ENCODE results near the gene ADGRB2.
A peak's percentile ranks its signal among the peaks of the same experiment; 100 is the strongest.

The ADGRB2 gene

DNA sequence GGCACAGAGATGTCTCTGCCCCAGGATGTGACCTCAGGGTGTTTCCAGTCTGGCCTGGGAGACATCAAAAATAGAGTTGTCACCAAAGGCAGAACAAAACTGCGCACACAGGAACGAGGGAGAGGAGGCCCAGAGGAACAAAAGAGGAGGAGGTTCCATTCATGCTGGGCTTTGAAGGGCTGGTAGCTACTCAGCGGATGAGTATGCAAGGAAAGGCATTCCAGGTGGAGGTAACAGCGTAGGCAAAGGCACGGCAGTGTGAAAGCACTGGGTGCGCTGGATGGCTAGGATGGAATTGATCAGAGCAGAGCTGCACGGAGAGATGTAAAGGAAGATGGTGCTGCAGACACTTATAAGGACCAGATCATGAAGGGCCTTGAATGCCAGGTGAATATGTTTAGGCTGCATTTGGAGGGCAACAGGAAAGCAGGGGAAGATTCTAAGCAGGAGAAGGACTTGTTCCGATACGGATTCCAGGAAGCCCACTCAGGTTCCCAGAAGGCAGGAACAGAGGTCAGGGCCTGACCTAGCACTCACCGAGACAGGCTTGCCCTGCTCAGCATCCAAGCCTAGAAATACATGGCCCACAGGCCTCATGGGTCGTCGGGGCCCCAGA is 66.7 kb downstream of the ADGRB2 start:
- no peaks in the 10 kb centered on the region for H3K9me3 Mint-ChIP-seq
- H3K27me3 Mint-ChIP-seq (ENCODE audit: low read depth) = no peaks in the 10 kb centered on the region
- no peak overlapping the region for H3K4me3 Mint-ChIP-seq
- peaks cover 12% of the 10 kb centered on the region for H3K36me3 Mint-ChIP-seq (ENCODE audit: low read depth)
- peak overlapping the region in 2 of 3 experiments; percentile 13 to 74 for H3K27ac Mint-ChIP-seq
- TF ChIP-seq, protein P1, sequence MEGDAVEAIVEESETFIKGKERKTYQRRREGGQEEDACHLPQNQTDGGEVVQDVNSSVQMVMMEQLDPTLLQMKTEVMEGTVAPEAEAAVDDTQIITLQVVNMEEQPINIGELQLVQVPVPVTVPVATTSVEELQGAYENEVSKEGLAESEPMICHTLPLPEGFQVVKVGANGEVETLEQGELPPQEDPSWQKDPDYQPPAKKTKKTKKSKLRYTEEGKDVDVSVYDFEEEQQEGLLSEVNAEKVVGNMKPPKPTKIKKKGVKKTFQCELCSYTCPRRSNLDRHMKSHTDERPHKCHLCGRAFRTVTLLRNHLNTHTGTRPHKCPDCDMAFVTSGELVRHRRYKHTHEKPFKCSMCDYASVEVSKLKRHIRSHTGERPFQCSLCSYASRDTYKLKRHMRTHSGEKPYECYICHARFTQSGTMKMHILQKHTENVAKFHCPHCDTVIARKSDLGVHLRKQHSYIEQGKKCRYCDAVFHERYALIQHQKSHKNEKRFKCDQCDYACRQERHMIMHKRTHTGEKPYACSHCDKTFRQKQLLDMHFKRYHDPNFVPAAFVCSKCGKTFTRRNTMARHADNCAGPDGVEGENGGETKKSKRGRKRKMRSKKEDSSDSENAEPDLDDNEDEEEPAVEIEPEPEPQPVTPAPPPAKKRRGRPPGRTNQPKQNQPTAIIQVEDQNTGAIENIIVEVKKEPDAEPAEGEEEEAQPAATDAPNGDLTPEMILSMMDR (IDR thresholded peaks at IDR 0.05; ENCODE audit: unreplicated experiment in 3 of 3) = no peak
- peaks cover 68% of the 10 kb centered on the region for H3K4me1 Mint-ChIP-seq

DNA sequence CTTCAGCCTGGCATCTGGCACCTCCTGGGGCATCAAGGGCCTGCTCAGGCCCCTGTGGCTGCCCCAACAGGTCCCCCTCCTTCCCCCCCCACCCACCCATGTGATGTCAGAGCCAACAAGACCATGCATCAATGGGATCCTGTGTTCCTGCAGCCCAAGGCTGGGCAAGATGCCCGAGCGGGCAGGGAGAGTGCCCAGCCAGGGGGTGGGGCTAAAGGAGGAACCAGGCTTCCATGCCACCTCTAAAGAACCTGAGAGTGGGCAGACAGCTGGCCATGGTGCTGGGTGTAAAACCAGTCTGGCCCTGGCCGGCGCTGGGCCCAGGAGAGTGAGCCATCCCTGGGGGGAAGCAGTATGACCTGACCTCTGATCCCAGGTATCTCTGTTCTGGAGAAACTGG is 67.9 kb downstream of the ADGRB2 start:
- peaks cover 64% of the 10 kb centered on the region for H3K4me1 Mint-ChIP-seq
- H3K27ac Mint-ChIP-seq = no peak overlapping the region
- H3K9me3 Mint-ChIP-seq = no peaks in the 10 kb centered on the region
- TF ChIP-seq, protein P1 (IDR thresholded peaks at IDR 0.05; ENCODE audit: unreplicated experiment in 3 of 3) = no peak
- H3K4me3 Mint-ChIP-seq = no peak overlapping the region
- no peaks in the 10 kb centered on the region for H3K27me3 Mint-ChIP-seq (ENCODE audit: low read depth)
- H3K36me3 Mint-ChIP-seq (ENCODE audit: low read depth) = peaks cover 12% of the 10 kb centered on the region

DNA sequence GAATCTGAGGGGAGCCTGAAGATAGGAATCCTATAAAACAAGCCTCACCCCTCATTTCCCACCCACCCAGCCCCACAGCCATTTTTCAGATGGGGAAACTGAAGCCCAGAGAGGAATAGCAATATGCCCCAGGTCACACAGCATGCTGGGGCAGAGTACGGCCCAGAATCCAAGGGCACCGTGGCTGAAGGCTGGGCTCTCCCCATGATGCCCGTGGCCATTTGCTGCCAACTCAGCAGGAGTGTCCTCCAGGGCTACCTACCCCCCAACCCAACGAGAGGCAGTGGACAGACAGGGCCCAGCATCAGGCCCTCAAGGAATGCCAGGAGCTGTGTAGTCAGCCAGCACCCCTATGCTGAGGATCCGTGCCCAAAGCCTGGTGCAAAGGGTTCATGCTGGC is 68.8 kb downstream of the ADGRB2 start:
- Mint-ChIP-seq H3K9me3 (no peaks in the 10 kb centered on the region), H3K27ac (peak overlapping the region in 2 of 3 experiments; percentile 91 to 93), H3K27me3 (ENCODE audit: low read depth) (no peaks in the 10 kb centered on the region), H3K4me3 (no peak overlapping the region), H3K36me3 (ENCODE audit: low read depth) (peaks cover 12% of the 10 kb centered on the region), H3K4me1 (peaks cover 55% of the 10 kb centered on the region)
- TF ChIP-seq, protein P1 (IDR thresholded peaks at IDR 0.05; ENCODE audit: unreplicated experiment in 3 of 3) = no peak

DNA sequence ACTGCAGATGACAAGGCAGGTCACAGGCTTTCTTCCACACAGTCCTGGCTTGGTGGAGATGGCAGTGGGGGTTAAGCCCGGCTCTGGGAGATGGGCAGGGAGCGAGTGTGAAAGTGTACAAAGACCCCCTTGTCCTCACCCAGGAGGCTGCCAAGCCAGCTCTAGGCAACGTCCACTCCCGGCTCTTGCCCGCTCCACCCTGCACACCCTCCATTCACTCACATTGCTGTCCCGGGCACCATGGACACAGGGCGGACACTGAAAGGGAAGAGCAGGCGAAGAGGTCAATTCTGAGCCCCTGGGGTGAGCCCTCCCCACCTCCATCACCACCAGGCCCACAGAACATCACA is 69.2 kb downstream of the ADGRB2 start:
- Mint-ChIP-seq H3K9me3 (no peaks in the 10 kb centered on the region), H3K36me3 (ENCODE audit: low read depth) (peaks cover 12% of the 10 kb centered on the region), H3K27me3 (ENCODE audit: low read depth) (no peaks in the 10 kb centered on the region), H3K27ac (peak overlapping the region; percentile 76 to 93 (median 91)), H3K4me3 (no peak overlapping the region), H3K4me1 (peaks cover 53% of the 10 kb centered on the region)
- TF ChIP-seq, protein P1 (IDR thresholded peaks at IDR 0.05; ENCODE audit: unreplicated experiment in 3 of 3) = no peak

DNA sequence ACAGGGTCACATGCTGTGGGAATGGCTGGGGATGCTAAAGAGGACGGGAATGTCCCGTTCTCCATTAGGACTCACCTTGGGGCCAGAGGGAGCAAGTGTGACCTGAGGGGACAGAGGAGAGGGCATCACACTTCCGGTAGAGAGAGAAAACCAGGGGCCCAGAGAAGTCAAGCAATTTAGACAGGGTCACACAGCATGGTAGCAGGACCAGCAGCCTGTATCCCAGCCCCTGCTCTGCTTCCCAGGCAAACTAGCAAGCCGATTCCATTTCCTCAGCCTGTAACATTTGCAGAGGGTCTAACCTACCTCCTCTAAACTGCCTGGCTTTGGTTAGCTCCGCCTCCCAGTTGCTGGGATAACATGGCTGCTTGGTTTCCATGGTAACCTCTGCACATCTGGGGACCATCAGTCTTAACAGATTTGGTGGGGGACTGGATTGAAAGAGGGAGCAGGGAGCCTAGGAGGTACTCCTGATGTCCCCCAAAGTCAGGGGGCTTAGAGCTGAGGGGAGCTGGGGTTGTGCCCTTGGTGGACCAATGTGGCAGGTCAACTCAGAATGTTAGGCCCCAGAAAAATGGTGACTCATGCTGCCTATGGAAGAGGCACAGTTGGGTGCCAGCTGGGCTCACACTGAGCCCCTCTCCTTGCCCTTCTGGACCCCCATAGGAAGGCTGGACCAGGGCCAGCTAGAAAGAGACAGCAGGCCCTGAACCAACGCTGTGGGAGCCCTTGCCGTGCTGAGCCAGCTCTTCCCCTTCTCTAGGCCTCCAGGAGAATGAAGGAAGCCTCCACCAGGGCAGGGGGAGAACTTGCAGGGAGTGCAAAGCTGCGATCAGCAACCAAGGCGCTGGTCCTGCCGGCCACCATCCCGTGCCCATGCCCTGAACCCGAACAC is 69.8 kb downstream of the ADGRB2 start:
- Mint-ChIP-seq H3K4me3 (peak overlapping the region in 2 of 3 experiments; percentile 40 to 59), H3K27ac (peak overlapping the region; percentile 76 to 93 (median 91)), H3K9me3 (no peaks in the 10 kb centered on the region), H3K4me1 (peaks cover 53% of the 10 kb centered on the region), H3K36me3 (ENCODE audit: low read depth) (peaks cover 12% of the 10 kb centered on the region), H3K27me3 (ENCODE audit: low read depth) (no peaks in the 10 kb centered on the region)
- TF ChIP-seq, protein P1 (IDR thresholded peaks at IDR 0.05; ENCODE audit: unreplicated experiment in 3 of 3) = no peak
